ENCODE results near the gene STK11.

The STK11 gene

DNA sequence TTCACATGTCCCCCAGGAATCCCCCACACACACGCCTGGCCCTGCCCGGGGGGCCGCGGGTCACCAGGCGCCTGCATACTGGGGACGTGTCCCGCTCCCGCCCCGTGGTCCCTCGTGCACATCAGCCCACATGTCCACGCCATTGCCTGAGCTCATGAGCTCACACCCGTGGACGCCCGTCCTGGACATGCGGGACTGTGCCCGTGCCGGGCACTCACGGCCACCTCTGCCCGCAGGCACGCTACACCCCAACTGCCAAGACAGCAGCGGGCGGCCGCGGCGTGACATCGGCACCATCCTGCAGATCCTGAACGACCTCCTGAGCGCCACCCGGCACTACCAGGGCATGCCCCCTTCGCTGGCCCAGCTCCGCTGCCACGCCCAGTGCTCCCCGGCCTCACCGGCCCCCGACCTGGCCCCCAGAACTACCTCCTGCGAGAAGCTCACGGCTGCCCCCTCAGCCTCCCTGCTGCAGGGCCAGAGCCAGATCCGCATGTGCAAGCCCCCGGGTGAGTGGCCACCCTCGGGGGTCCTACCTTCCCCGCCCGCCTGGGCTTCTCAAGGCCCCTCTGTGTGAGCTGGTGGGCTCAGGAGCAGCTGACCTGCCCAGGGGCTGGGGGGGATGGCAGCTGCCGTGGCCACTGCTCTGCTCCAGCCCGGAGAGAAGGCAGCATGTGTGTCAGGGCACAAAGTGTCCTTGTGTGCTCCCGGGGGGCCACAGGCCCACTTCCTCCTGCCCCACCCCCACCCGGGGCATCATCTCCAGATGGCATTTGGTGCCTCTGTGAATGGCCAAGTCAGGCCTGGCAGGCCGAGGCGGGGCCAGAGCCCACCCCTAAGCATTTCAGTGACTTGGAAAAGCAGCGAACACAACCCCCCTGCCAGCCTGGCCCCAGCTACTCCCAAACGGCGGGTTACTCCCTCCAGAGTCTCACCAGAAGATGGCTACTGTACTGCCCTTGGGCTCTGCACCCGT, 49.9 kb downstream of the STK11 start:
- no peak for DNase-seq (ENCODE audit: low spot score)
- TF ChIP-seq, protein P1, sequence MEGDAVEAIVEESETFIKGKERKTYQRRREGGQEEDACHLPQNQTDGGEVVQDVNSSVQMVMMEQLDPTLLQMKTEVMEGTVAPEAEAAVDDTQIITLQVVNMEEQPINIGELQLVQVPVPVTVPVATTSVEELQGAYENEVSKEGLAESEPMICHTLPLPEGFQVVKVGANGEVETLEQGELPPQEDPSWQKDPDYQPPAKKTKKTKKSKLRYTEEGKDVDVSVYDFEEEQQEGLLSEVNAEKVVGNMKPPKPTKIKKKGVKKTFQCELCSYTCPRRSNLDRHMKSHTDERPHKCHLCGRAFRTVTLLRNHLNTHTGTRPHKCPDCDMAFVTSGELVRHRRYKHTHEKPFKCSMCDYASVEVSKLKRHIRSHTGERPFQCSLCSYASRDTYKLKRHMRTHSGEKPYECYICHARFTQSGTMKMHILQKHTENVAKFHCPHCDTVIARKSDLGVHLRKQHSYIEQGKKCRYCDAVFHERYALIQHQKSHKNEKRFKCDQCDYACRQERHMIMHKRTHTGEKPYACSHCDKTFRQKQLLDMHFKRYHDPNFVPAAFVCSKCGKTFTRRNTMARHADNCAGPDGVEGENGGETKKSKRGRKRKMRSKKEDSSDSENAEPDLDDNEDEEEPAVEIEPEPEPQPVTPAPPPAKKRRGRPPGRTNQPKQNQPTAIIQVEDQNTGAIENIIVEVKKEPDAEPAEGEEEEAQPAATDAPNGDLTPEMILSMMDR (IDR thresholded peaks at IDR 0.05; ENCODE audit: extremely low read depth, missing control alignments): no peak

- no peak for DNase-seq (ENCODE audit: low spot score)
- TF ChIP-seq, protein P1 (IDR thresholded peaks at IDR 0.05; ENCODE audit: extremely low read depth, missing control alignments): no peak
These were observed 51.3 kb downstream of the STK11 start for GRCh38 chr19:1256646-1257474.

DNA sequence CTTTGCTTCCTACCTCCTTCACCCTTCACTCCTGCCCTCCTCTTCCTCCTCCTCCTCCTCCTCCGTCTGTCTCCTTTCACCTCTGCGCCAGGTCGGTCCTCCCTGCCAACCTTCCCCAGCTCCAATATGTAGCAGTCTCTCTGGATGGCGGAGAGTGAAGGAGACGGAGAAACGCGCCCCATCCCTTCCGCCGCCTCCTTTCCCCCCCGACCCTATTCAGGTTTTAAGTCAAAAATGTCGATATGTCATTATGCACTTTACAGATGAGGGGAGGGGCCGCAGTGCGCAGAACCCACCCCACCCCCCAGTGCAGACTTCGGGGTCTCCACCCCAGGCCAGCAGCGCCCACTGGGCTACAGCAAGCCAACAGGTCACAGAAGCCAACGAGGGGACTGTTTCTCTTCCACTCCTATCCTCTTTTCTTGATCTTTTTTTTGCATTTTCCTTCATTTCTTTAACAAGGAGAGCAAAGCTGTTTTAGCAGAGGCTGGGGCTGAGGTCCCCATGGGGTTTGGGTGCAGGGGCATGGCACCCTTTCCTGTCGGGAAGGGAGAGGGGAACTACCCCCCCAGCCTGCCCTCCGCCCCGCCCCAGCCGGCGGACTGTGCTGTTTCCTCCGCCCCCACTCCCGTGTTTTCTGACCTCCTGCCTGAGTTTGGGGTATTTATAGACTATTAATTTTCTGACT, 52.0 kb downstream of the STK11 start:
- TF ChIP-seq, protein P1 (IDR thresholded peaks at IDR 0.05; ENCODE audit: extremely low read depth, missing control alignments): no peak
- DNase-seq (ENCODE audit: low spot score): no peak

DNA sequence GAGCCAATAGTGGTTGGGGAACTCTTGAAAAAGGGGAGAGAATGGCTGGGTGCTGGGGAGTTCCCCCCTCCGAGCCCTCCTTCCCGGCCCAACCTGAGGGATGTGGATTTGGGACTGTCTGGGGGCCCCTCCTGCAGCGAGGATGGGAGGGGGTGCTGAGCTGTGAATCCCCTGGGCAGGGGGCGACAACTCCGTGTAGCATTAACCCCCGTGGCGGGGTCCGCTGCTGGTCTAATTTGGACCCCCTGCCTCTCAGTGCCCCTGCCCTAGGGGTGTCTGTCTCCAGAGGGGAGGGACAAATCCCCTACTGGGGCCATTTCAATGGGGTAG, 52.5 kb downstream of the STK11 start:
- DNase-seq (ENCODE audit: low spot score): no peak
- TF ChIP-seq, protein P1 (IDR thresholded peaks at IDR 0.05; ENCODE audit: extremely low read depth, missing control alignments): no peak

- no peak for DNase-seq (ENCODE audit: low spot score)
- TF ChIP-seq, protein P1 (IDR thresholded peaks at IDR 0.05; ENCODE audit: extremely low read depth, missing control alignments): no peak
These were observed 53.2 kb downstream of the STK11 start for GRCh38 chr19:1258707-1259205.

DNA sequence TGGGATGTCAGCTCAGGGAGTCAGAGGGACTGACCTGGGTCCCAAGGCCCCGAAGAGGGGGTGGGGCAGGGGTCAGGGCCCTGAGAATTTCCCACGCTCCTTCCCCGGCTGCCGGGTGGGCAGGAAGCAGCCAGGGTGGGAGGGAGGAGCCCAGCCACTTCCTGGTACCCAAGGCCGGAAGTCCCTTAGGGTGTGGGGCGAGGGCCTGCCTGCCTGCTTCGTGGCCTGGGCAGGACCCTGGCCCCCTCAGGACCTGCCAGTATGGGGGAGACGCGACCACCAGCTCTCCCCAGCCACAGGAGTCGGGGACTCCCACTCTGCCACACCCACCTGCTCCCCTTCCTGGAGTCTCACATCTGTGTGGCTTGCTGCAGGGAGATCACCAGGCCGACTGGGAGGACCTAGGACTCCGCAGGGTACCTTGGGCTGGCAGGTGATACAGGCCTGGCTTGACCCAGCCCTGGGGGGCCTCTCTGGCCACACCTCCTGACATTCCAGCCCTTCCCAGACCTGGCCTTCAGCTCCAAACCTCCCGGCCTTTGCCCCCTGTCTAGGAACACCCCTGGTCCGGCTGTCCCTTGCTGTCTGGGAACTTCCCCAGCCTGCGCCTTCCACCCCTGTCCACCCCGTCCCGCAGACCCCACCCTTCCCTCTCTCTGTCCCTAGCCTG, 53.8 kb downstream of the STK11 start:
- peak; percentile 77 for DNase-seq (ENCODE audit: low spot score)
- TF ChIP-seq, protein P1 (IDR thresholded peaks at IDR 0.05; ENCODE audit: extremely low read depth, missing control alignments): no peak

All from GM20000 (cell line).